DND-41 (cell line): ENCODE measurements around the gene AOC2.
"Not testable (repeated sequence)": the region's sequence is repeated elsewhere in the genome, so short reads cannot be mapped to it uniquely, and the experiment has no call there.

Experiments used
- ATAC-seq: fragments of 200-7000 bp; cut with Tn5 transposase; 3 replicates; pipeline ENCODE4 v1.9.1; 2021; ENCODE audit warnings: low read depth; ENCODE audit not compliant: insufficient read depth
- DNase-seq: peaks from one replicate; pipeline ENCODE4 v3.0.0-alpha.2; 2020
- H2AFZ ChIP-seq: 2 replicates; pipeline ENCODE4 v1.6.0; 2012; ENCODE audit warnings: low read depth, low read length
- H3K27ac ChIP-seq: 2 replicates; pipeline ENCODE4 v1.5.1; 2012; ENCODE audit warnings: low read length, inconsistent platforms
- H3K27me3 ChIP-seq: fragments of 200-600 bp; sonication (generic); 2 replicates; pipeline ENCODE4 v1.6.0; 2012; ENCODE audit warnings: low read length, mild to moderate bottlenecking, inconsistent platforms; ENCODE audit not compliant: insufficient read depth, poor library complexity
- H3K36me3 ChIP-seq: 2 replicates; pipeline ENCODE4 v1.5.1; 2012; ENCODE audit warnings: low read length, inconsistent platforms; ENCODE audit not compliant: insufficient read depth
- H3K4me1 ChIP-seq: 2 replicates; pipeline ENCODE4 v1.5.1; 2012; ENCODE audit warnings: mild to moderate bottlenecking, low read length; ENCODE audit not compliant: insufficient read depth
- H3K4me2 ChIP-seq: 2 replicates; pipeline ENCODE4 v1.6.0; 2012; ENCODE audit warnings: mild to moderate bottlenecking, moderate library complexity, low read length, inconsistent platforms; ENCODE audit not compliant: insufficient read depth
- H3K4me3 ChIP-seq, 2 experiments: fragments of 200-600 bp in 1 of 2; shearing (Covaris generic) in 1 of 2; 2 replicates each; pipeline ENCODE4 v1.5.1; 2012 to 2016; ENCODE audit warnings: inconsistent platforms in 2 of 2, low read length in 2 of 2, mild to moderate bottlenecking in 2 of 2, low read depth in 1 of 2, moderate library complexity in 1 of 2
- H3K79me2 ChIP-seq: 2 replicates; pipeline ENCODE4 v1.6.0; 2012; ENCODE audit warnings: low read length, inconsistent platforms; ENCODE audit not compliant: insufficient read depth
- H3K9ac ChIP-seq: 2 replicates; pipeline ENCODE4 v1.6.0; 2012; ENCODE audit warnings: low read depth, mild to moderate bottlenecking, inconsistent platforms, low read length, moderate library complexity
- H3K9me3 ChIP-seq: 2 replicates; pipeline ENCODE4 v1.5.1; 2012; ENCODE audit warnings: low read length, moderate library complexity, mild to moderate bottlenecking, inconsistent platforms; ENCODE audit not compliant: insufficient read depth, severe bottlenecking
- H4K20me1 ChIP-seq: 2 replicates; pipeline ENCODE4 v1.6.0; 2012; ENCODE audit warnings: low read length; ENCODE audit not compliant: insufficient read depth
- CTCF ChIP-seq: IDR thresholded peaks from 2 replicates; pipeline ENCODE4 v1.5.1; 2012; ENCODE audit warnings: borderline replicate concordance, low read length, moderate library complexity, mild to moderate bottlenecking; ENCODE audit not compliant: poor library complexity, severe bottlenecking; ENCODE audit errors: extremely low read depth
- EZH2 ChIP-seq: IDR thresholded peaks from 3 replicates; pipeline ENCODE4 v1.6.1; 2012; ENCODE audit warnings: borderline replicate concordance, low read depth, mild to moderate bottlenecking, moderate library complexity, low read length, inconsistent platforms; ENCODE audit not compliant: severe bottlenecking

Gene AOC2

DNA sequence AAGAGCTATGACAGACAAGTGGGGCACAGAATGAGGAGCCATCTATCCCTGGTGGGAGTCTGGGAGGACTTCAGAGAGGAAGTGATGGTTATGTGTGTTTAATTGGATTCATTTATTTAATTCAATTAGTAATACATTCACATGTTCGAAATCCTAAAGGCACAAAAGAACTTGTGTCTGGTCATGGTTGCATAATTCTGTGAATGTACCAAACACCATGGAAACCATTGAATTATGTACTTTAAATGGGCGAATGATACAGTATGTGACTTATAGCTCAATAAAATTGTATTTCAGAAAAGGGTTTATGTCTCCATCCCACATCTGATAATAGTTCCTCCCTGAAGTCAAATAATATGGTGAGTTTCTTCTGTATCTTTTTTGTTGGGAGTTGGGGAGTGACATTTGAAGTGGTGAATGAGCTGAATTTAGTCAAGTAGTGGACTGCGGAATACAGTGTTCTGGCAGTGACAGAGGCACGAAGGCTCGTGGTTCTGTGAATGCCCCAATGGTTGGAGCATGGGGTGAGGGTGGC lies 36.5 kb downstream of the AOC2 start:
- DNase-seq = no peak
- Histone ChIP-seq H2AFZ (no peak overlapping the region), H3K36me3 (no peaks in the 10 kb centered on the region), H3K4me2 (no peak overlapping the region), H3K4me1 (no peaks in the 10 kb centered on the region), H3K79me2 (no peaks in the 10 kb centered on the region), H4K20me1 (no peaks in the 10 kb centered on the region), H3K27ac (no peak overlapping the region), H3K27me3 (peaks cover 23% of the 10 kb centered on the region), H3K9me3 (no peaks in the 10 kb centered on the region), H3K4me3 (no peak overlapping the region), H3K9ac (no peak overlapping the region)
- no peak for TF ChIP-seq CTCF
- no peak for TF ChIP-seq EZH2
- ATAC-seq = no peak

DNA sequence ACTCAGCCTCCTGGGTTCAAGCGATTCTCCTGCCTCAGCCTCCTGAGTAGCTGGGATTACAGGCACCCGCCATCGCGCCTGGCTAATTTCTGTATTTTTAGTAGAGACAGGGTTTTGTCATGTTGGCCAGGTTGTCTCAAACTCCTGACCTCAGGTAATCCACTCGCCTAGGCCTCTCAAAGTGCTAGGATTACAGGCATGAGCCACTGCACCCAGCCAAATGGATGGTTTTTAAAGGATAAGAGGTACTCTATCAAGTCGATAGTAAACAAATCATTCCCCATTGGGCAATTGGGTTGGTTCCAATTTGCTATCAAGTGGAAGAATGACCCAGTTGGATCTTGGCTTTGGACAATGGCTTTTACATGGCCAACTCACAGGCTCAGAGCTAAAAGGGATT lies 37.3 kb downstream of the AOC2 start:
- H3K4me1 ChIP-seq, H3K36me3 ChIP-seq, H3K4me3 ChIP-seq, H3K9ac ChIP-seq, H3K9me3 ChIP-seq, H4K20me1 ChIP-seq, DNase-seq, ATAC-seq, H3K4me2 ChIP-seq, H2AFZ ChIP-seq, H3K79me2 ChIP-seq, H3K27ac ChIP-seq: not testable (repeated sequence)
- peaks cover 23% of the 10 kb centered on the region for H3K27me3 ChIP-seq

DNA sequence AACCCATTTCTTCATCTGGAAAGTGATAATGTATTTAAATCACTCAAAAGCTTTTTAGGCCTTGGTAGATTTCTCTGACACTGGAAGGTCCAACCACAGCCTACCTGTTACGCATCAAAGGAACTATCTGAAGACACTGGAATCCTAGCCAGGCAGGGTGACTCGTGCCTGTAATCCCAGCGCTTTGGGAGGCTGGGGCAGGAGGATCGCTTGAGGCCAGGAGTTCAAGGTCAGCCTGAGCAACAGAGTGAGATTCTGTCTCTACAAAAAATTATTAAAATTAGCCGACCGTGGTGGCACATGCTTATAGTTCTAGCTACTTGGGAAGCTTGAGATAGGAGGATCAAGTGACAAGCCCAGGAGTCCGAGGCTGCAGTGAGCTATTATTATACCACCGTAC lies 37.8 kb downstream of the AOC2 start:
- Histone ChIP-seq H3K4me1 (no peaks in the 10 kb centered on the region), H3K36me3 (no peaks in the 10 kb centered on the region), H3K4me2 (no peak overlapping the region), H3K4me3 (no peak overlapping the region), H3K27me3 (peaks cover 23% of the 10 kb centered on the region), H3K9me3 (no peaks in the 10 kb centered on the region), H4K20me1 (no peaks in the 10 kb centered on the region), H2AFZ (no peak overlapping the region), H3K9ac (no peak overlapping the region), H3K27ac (no peak overlapping the region), H3K79me2 (no peaks in the 10 kb centered on the region)
- DNase-seq = no peak
- ATAC-seq = no peak
- TF ChIP-seq EZH2 (no peak), CTCF (no peak)

DNA sequence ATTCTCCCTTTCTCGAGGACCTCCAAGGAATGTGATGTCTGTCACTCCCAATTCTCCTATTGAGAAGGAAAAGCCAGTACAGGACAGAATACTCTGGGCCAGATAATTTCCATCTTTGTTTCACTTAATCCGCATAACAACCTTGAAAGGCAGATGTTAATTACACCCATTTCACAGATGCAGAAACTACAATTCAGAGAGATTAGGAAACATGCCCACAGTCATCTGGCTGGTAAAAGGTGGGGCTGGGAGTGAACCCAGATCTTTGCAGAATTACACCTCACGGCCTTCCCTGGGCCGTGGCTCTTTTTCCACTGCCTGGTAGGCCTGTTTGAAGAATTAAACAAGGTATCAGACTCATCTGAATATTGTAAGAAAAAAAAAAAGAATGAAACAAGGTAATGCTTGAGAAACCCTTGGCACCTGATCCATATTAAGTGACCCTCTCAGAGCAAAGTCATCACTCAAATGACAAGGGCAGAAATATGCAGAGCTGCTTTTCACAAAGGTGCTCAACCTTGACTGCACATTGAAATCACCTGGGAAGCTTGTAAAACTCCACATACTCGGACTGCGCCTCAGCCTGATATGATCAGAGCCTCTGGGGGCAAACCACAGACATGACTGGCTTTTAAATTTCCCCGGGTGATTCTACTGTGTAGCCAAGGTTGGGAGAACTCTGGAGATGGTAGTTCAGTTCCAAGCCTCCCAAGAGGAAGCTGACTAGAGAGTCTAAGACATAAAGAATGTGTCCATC lies 39.6 kb downstream of the AOC2 start:
- H3K4me2 ChIP-seq = no peak overlapping the region
- no peak overlapping the region for H3K4me3 ChIP-seq
- no peak overlapping the region for H3K9ac ChIP-seq
- H3K27ac ChIP-seq = no peak overlapping the region
- TF ChIP-seq EZH2 = no peak
- no peak for TF ChIP-seq CTCF
- H2AFZ ChIP-seq = no peak overlapping the region
- DNase-seq = no peak
- no peaks in the 10 kb centered on the region for H3K4me1 ChIP-seq
- H3K79me2 ChIP-seq = no peaks in the 10 kb centered on the region
- no peaks in the 10 kb centered on the region for H3K9me3 ChIP-seq
- no peak for ATAC-seq
- H4K20me1 ChIP-seq = no peaks in the 10 kb centered on the region
- H3K27me3 ChIP-seq = peaks cover 18% of the 10 kb centered on the region
- H3K36me3 ChIP-seq = no peaks in the 10 kb centered on the region

DNA sequence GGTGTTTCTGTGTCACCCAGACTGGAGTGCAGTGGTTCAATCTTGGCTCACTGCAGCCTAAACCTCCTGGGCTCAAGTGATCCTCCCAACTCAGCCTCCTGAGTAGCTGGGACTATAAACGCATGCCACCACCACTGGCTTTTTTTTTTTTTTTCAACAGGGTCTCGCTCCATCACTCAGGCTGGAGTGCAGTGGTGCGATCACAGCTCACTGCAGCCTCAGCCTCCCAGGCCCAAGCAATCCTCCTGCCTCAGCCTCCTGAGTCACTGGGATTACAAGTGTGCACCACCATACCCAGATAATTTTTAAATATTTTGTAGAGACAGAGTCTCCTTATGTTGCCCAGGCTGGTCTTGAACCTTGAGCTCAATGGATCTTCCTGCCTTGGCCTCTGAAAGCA lies 41.4 kb downstream of the AOC2 start:
- not testable (repeated sequence) for H3K27ac ChIP-seq, H3K36me3 ChIP-seq, H3K79me2 ChIP-seq, H3K4me1 ChIP-seq, H3K4me3 ChIP-seq, H2AFZ ChIP-seq, H4K20me1 ChIP-seq, H3K9me3 ChIP-seq, DNase-seq, H3K4me2 ChIP-seq, ATAC-seq, H3K9ac ChIP-seq
- H3K27me3 ChIP-seq = peaks cover 18% of the 10 kb centered on the region
